GM18867 (cell line): ENCODE results near the gene MSX1.

ENCODE experiments used
- ATAC-seq: cut with Tn5 transposase; IDR thresholded peaks from one replicate; pipeline ENCODE4 v1.9.1; 2021; ENCODE audit warnings: mild to moderate bottlenecking, moderate library complexity; ENCODE audit not compliant: unreplicated experiment

Gene MSX1

DNA sequence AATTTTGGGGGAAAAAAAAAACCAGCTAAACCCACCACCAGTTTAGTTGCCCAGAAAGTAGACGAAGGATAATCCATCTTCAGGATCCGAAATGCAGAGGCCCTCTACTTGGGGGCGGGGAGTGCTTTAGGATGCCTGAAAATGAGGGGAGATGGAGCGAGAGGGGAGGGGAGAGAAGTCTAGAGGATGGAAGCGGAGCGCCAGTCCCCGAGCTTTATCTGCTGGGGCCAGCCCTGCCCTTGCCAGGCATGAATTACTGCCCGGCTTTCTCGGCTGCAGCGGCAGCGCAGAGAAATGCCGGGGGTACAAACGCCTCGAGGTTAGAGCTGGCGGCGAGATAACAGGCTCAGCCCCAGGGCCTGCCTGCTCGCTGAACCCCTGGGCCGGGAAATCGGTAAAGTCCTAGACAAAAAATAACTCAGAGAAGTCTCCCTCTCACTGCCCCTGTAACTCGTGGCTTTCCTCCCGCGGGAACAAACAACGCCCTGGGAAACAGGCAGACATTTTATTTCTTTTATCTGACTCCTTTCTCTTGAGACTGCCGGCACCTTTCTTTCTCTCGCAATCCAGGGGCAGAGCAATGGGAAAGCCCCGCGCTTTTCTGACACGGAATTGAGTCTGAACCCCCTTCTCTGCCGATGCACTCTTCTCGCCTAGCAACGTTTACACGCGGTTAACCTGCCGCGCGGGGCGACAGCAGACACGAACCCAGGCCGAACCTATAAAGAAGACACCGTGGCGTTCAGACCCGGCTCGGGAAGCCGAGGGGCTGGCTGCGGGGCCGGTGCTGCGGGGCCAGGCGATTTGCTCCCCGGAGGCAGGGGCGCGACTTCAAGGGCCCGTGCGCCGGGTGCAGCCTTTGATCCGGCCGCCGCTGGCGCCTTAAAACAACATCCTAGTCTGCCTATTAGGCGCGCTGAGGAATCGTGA, 3.1 kb upstream of the MSX1 start:
- no peak for ATAC-seq

DNA sequence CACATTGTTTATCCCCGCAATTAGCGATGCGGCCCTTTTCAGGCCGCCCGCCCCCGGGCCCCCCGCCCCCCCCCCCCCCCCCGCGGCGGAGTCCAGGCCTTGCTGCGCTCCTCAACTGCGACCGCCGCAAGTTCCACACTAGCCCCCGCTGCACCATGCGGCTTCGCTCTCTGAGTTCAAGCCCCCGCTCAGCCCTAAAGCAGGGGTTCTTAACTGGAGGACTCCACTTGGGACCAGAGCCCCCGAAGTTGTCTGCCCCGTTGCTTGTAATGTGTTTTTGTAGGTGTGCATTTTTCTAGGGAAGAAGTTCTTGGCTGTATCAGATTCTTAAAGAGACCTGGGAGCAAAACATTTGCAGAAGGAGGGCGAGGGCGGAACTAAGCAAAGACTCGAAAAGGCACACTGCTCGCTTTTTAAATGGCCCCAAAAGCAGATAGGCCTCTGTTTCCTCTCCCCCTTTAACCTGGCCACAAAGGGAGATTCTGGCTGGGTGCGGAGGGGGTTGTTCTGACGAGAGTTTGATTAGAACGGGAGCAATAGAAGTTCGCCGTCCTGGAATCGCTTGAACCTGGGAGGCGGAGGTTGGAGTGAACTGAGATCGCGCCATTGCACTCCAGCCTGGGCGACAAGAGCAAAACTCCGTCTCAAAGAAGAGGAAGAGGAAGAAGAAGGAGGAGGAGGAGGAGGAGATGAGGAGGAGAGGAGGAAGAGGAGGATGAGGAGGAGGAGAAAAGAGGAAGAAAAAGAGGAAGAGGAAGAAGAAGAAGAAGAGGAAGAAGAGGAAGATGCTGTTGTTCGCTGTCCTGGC, 2.3 kb upstream of the MSX1 start:
- ATAC-seq = no peak

DNA sequence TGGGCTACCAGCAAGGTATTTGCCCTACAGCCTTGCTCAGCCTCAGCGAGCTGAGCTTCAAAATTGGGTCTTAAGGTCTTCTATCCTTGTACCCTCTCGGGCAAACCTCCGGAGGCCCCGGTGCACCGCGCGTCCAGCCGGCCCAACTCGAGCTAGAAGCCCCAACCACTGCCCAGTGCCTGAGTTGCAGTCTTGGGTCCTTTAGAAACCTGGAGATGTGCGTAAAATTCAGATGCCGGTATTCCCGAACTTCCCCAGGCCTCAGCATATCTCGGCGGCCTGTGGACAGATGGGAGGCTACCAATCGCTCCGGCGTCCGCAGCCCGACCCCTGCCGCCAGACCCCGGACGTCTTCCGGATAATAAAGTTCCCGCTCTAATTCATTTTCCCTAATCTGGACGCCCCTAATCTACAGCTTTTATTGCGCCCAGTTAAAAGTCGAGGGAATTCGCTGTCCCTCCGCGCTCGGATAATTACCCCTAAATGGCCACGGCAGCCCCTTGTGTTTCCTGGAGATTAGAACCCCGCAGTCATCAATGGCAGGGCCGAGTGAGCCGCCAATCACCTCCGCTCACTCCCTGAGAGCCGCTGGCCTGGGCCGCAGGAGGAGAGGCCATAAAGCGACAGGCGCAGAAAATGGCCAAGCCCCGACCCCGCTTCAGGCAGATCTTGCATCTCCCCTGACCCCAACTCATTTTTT, 1.5 kb upstream of the MSX1 start:
- ATAC-seq = no peak

DNA sequence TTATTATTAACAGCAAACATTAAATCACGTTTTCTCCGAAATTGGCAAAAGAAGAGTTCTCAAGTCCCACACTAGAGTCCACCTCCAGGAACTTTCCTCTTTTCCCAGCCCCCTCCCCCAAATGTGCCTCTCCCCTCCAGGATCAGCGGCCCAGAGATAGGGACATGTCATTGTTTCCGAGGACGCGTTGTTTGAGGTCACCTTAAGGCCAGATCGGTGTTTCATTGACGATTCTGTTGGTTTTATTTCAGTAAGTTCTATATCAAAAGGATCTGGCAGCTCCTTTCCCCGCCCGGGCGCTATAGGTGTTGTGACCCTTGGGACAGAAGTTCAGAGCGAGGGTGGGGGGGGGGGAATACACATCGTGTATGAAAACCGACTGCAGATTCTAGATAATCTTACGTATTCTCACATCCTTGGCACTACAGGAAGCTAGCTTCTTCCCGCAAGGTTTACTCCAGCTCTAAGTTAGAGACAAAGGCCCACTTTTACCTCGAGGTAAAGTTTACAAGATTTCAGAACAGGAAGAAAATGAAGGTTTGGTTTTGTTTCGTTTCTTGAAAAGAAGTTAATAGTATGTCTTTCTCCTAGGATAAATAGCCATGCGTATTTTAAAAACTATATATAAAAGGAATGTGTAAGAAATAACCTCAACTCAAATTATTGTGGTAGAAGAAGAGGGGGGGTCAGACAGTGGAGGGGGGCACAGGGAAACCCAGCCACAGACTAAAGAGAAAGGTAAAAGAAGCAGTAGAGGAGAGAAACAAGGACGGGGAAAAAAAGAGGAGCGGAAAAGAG, 739 bp upstream of the MSX1 start:
- ATAC-seq = no peak

DNA sequence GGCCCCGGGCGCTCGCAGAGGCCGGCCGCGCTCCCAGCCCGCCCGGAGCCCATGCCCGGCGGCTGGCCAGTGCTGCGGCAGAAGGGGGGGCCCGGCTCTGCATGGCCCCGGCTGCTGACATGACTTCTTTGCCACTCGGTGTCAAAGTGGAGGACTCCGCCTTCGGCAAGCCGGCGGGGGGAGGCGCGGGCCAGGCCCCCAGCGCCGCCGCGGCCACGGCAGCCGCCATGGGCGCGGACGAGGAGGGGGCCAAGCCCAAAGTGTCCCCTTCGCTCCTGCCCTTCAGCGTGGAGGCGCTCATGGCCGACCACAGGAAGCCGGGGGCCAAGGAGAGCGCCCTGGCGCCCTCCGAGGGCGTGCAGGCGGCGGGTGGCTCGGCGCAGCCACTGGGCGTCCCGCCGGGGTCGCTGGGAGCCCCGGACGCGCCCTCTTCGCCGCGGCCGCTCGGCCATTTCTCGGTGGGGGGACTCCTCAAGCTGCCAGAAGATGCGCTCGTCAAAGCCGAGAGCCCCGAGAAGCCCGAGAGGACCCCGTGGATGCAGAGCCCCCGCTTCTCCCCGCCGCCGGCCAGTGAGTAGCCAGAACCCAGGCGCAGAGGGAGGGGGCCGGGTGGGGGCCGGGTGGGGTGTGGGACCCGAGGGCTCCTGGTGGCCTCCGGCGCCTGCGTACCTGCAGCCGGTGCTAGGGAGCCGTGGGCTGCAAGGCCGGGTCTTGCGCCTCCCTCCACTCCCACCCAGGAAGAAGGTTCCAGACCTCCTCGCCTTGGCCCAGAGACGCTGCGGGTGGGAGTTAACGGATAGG, 534 bp downstream of the MSX1 start:
- ATAC-seq = peak; percentile 39

DNA sequence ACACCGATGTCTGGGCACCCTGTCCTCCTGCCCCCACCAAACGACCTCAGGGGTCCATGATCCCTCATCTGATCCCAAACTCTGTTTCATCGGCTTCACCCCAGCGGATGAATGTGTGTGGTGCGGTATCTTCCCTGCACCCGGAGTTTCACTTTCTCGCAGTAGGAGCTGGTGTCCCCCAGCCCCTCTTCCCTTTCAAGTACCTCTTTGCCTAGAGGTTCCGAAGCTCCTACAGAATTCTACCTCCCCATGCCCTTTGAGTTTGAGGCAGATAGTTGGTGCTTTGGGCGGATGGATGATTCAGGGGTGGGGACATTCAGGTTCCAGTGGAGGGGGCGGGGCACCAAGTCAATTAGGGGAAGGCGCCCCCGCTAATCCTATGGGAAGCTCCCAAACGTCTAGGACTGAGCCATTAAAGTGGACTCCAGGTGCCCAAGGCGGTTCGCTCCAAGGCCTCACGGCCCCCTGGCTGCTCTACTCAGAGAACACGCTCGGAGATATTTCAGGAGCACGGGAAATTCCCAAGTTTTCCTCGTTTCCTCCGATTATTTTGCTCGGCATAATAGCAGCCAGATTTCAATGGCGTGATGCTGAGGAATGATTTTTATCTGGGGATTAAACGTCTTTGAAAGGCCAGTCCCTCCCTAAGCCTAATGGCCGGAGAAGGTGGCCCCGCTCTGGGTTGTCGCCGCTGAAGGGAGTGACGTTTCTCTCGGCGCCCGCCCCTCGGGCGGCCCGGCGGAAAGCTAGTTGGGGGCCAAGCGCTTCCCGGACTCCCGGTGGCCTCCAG, 1.3 kb downstream of the MSX1 start:
- ATAC-seq = no peak

DNA sequence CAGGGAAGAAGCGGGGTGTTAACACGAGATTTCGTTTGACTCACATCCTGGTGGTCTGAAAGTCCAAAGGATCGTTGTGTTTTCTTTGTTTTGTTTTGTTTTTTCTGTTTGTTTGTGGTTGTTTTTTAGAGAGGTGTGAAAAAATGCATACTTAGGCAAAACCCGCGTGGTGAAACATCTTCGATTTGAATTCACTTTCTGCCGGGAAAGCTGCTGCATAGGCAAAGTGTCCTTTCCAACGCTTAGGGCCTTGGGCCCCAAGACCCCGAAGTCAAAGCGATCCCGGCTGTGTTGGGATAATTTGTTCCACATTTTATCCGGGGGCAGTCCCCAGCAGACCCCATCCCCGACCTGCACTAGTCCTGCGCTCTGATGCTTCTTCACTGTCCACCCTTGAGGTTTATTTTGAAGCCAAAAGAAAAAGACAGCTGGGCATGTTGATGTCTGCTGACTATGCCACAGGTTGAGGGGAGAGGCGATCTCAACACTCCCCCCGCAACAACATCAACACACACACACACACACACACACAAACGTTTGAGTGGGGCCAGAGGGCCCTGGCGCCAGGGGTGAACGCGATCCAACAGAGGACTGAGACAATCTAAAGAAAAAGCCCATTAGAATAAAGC, 2.0 kb downstream of the MSX1 start:
- ATAC-seq = no peak

DNA sequence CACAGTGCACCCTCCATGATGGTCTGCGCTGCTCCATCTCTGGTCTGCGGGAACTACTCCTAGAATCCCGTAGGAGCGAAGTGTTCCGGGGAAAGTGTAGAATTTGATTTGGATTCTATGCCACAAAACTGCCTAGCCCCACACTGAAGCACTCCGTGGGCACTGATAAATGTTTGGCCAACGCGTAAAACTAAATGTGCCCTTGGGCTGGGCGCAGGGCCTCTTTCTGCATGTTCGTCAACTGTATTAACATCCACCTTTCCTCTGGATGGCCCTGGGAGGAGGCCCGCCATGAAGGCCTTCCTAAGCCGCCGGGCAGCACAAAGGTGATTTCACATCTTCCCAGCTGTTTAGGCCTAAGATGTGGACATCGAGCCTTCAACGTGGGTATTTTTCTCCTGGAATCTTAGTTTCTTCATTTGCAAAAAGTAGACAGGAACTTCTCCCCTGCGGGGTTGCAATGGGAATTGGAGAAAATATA, 2.6 kb downstream of the MSX1 start:
- no peak for ATAC-seq

DNA sequence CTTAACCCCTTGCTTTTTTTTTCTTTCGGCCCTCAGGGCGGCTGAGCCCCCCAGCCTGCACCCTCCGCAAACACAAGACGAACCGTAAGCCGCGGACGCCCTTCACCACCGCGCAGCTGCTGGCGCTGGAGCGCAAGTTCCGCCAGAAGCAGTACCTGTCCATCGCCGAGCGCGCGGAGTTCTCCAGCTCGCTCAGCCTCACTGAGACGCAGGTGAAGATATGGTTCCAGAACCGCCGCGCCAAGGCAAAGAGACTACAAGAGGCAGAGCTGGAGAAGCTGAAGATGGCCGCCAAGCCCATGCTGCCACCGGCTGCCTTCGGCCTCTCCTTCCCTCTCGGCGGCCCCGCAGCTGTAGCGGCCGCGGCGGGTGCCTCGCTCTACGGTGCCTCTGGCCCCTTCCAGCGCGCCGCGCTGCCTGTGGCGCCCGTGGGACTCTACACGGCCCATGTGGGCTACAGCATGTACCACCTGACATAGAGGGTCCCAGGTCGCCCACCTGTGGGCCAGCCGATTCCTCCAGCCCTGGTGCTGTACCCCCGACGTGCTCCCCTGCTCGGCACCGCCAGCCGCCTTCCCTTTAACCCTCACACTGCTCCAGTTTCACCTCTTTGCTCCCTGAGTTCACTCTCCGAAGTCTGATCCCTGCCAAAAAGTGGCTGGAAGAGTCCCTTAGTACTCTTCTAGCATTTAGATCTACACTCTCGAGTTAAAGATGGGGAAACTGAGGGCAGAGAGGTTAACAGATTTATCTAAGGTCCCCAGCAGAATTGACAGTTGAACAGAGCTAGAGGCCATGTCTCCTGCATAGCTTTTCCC, 3.4 kb downstream of the MSX1 start:
- no peak for ATAC-seq

DNA sequence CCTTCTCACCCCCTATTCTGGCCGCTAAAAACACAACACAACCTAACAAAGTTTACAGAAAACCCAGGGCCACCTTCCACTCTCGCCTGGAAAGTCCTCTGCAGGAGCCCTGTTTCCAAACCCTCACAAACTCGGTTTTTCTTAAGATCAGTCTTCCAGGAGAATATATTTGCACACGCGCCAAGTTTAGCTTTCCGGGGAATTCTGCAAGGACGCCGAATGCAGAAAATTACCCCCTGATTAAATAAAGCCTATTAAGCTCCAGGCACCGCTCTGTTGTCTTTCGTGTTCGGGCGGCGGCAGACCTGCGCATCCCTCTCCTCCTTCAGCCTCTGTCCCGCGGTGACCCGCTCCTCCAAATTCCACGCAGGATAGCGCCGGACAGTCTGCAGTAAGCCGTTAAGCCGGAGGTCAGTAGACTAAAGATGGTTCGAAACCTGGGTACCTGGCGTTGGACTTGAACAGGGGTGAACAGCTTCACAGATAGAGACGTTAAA, 5.0 kb downstream of the MSX1 start:
- no peak for ATAC-seq

DNA sequence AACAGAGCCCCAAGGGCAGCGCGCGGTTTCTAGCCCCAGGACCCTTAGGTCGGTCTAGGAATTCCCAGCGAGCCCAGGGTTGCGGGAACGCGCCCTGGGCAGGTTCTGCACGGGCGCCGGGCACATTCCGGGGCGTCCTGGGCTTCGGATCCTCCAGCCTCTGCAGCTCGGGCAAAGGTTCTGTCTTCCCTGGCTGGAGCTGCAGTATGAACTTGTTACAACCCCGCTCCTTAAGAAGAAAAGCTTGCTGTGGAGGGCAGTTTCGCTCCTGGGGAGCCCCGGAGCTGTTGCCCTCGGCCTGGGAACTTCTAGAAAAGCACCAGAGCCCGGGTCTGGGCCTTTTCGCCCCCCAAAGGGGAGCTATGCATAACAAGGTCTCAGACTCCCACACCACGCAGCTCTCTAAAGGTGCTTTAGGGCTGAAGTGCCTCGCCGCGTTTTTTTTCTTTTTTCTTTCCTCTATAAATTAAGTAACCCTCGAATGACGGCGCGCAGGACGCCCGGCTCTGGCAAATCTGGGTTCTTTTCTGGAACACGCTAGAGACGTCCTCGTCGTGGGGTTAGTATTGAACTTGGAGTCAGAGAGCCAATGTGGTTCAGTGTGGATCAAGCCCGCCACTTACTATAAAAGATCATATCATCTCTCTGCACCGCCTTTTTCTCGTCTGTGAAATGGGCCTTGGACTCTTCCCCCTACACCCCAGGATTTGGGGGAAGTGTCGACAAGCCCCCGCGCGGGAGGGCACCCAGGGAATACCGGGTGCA, 5.7 kb downstream of the MSX1 start:
- ATAC-seq = no peak

DNA sequence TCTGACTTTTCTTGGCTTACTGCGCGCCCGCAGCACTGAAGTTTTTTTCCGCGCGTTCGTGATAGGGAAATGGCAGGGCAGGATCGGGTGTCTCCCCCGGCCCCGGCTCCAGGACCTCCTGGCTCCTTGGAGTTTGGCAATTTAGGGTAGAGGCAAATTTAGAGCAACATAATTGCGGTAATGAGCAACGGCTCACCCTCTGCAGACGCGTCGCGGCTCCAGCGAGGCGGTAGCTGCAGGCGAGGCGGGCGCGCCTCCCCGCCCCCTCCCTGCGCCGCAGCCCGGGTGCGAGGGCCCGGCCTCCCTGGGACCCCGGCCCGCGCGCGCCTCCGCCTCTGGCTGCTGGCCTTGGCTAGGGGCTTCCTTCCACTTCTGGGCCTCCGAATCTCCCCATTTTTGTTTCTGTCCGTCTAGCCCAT, 6.2 kb downstream of the MSX1 start:
- ATAC-seq = no peak

DNA sequence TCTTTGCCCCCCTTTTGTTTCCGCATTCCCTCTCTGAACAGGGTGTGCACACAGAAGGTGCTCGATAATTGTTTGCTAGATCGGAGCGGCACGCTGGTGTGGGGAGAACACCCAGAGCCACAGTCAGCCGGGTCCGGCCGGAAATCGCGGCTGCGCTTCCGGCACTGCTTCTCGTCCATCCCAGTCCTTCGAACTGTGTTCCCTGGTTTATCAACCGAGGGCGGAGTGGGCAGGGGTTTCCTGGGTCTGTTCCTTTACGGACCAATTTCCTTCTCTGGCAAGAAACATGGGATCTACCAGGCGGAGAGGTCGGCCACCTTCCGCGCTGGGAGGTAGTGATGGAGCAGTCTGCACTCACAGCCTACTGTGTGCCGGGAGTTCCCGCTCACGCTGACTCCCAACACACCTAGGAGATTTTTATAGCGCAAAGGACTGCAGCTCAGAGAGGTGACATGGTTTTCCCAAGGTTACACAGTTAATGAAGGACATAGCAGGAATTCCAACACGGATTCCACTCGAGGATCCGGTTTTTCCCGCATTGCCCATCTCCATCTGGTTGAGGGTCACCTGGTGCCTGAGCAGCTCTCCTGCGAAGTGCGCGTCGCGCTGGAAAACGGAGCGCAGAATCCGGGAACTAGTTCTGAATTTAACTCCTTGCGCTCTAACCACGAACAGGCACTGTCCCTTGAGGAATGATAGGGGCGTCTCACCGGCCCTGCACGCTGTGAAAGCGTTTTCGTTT, 6.8 kb downstream of the MSX1 start:
- ATAC-seq = no peak

DNA sequence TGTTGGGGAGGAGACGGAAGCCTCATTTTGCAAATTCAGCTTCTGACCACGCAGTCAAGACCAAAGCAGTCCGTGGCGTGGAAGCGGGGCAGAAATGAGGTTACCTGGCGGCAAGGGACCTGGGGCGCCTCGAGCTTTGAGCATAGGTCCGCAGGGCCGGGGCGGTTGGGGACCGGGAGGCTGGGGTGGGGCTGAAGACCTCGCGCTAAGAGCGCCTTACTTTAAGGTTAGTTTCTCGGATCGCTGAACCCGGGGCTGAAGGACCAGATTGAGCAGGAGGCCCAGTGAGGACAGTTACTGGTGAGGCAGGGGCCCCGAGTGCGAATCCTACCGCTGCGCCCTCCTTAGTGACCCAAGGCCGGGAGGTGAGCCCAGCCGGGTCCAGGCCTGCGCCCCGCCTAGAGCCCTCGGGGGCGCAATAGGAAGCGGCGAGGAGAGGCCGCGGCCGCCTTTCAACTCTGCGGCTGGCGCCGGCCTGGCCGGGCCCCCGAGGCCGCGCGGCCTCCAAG, 7.5 kb downstream of the MSX1 start:
- ATAC-seq = no peak

DNA sequence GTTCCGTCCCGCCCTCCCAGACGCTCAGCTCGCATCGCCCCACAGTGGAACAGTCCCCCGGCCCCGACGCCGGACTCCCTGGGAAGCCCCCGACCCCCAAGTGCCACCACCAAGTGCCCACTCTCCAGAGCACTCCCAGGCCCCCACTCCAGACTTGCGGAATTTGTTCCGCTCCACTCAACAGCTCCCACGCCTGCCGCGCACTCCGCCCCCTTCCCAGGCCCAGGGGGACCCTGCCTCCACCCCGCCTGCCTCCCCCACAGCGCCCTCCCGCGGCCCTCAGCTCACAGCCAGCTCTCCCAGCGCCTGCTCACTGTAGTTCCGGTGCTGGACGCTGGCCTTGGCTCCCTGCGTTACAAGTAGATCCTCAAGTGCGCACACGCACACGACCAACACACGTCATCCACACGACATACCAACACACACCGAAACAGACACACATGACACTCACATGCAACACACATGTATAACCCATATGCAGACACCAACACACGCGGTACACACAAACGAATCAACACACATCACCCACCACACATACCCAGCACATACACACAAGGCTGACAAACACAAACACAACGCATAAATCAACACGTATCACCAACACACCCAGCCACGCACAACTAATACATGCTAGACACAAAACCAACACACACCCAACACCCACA, 8.0 kb downstream of the MSX1 start:
- ATAC-seq = no peak
